ENCODE results near the gene GALNTL6.
"Not testable (repeated sequence)": the region's sequence is repeated elsewhere in the genome, so short reads cannot be mapped to it uniquely, and the experiment has no call there.

The GALNTL6 gene

DNA sequence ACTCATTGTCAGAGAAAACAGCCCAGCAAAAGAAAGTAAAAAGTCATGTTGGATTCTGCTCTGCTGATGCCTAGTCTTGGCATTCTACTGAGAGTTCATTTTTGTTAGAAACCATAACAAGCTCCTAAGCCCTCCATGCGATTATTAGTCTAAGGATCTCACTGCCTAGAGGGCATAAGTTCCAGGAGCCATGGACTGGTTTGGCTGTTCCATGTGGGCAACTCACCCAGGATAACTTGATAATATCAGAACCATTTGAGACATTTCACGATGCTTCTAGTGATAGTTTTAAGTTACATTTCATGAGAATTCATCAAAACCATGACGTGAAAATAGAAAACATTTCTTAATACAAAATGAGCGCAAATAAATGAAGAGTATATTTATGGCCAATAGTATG is 978.6 kb downstream of the GALNTL6 start:
- Histone ChIP-seq H3K9ac (ENCODE audit: low read length) (no peak overlapping the region), H3K9me3 (ENCODE audit: low read length) (no peaks in the 10 kb centered on the region), H3K36me3 (ENCODE audit: insufficient read depth, low read length) (no peaks in the 10 kb centered on the region), H3K27me3 (ENCODE audit: control insufficient read depth in 1 of 2, insufficient read depth in 2 of 2, low read length in 2 of 2) (no peaks in the 10 kb centered on the region), H3K4me1 (ENCODE audit: insufficient read depth, low read length) (no peaks in the 10 kb centered on the region), H3K27ac (ENCODE audit: low read depth, low read length) (no peak overlapping the region), H3K4me3 (ENCODE audit: low read depth in 1 of 2, low read length in 2 of 2) (no peak overlapping the region)

DNA sequence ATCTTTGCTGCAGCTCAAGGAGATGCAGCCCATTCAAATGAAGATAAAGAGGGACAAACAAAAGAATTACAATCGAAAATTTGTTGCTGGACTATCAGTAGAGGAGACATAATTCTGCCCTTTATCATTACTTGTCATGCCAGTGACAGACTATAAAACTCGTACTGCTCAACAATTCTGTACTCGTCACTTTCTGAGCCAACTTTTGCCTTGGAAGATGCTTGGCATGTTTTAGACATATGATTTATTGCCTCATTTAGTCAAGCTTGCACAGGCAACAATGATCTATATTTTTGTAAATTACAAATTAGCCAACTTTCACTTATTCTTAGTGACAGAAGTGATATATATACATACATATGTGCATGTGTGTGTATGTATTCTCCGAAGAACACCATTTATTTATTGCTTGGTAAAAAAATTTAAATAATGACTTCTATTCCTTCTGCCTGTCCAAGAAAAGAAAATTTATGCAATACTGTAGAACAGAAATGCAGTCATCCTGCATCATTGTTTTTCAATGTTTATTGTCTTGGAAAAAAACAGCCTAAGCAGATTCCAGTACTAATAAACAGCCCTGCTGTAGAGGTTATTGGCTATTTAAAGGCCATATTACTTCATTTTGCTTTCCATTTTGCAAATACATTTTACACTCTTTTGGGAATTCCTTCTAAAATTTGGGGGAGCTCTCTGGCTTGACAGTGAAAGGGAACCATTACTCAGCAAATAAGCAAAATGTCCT is 980.5 kb downstream of the GALNTL6 start:
- Histone ChIP-seq H3K9ac (ENCODE audit: low read length) (no peak overlapping the region), H3K36me3 (ENCODE audit: insufficient read depth, low read length) (no peaks in the 10 kb centered on the region), H3K4me3 (ENCODE audit: low read depth in 1 of 2, low read length in 2 of 2) (no peak overlapping the region), H3K4me1 (ENCODE audit: insufficient read depth, low read length) (no peaks in the 10 kb centered on the region), H3K27me3 (ENCODE audit: control insufficient read depth in 1 of 2, insufficient read depth in 2 of 2, low read length in 2 of 2) (no peaks in the 10 kb centered on the region), H3K9me3 (ENCODE audit: low read length) (no peaks in the 10 kb centered on the region), H3K27ac (ENCODE audit: low read depth, low read length) (no peak overlapping the region)

DNA sequence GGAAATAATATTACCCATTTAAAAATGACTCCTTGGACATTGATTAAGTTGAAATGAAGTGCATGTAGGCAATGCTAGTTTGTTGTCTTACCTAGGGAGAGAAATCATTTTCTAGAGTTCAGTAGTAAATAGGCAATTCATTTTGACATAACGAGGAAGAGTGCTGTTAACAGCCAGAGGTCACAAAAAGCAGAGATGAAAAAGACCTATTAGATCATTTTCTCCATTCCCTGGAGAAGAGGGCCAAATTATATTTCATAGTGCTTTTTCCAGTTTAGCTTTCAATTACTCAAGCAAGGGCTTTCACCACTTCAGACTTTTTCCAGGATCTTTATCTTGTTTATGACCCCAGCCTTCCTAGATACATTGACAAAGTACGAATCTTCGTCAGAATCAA is 981.1 kb downstream of the GALNTL6 start:
- H3K27ac ChIP-seq (ENCODE audit: low read depth, low read length): no peak overlapping the region
- no peaks in the 10 kb centered on the region for H3K9me3 ChIP-seq (ENCODE audit: low read length)
- no peak overlapping the region for H3K4me3 ChIP-seq (ENCODE audit: low read depth in 1 of 2, low read length in 2 of 2)
- no peak overlapping the region for H3K9ac ChIP-seq (ENCODE audit: low read length)
- no peaks in the 10 kb centered on the region for H3K27me3 ChIP-seq (ENCODE audit: control insufficient read depth in 1 of 2, insufficient read depth in 2 of 2, low read length in 2 of 2)
- no peaks in the 10 kb centered on the region for H3K4me1 ChIP-seq (ENCODE audit: insufficient read depth, low read length)
- no peaks in the 10 kb centered on the region for H3K36me3 ChIP-seq (ENCODE audit: insufficient read depth, low read length)

DNA sequence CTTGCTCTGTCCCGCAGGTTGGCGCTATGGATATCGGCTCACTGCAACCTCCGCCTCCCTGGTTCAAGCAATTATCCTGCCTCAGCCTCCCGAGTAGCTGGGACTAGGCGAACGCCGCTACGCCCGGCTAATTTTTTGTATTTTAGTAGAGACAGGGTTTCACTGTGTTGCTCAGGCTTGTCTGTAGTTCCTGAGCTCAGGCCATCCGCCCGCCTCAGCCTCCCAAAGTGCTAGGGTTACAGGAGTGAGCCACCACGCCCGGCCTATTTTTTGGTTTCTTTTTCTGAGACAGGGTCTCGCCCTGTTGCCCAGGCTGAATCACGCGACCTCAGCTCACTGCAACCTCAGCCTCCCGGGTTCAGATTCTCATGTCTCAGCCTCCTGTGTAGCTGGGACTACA is 984.1 kb downstream of the GALNTL6 start:
- H3K27ac ChIP-seq (ENCODE audit: low read depth, low read length); H3K27me3 ChIP-seq (ENCODE audit: control insufficient read depth in 1 of 2, insufficient read depth in 2 of 2, low read length in 2 of 2); H3K36me3 ChIP-seq (ENCODE audit: insufficient read depth, low read length); H3K9ac ChIP-seq (ENCODE audit: low read length); H3K9me3 ChIP-seq (ENCODE audit: low read length); H3K4me3 ChIP-seq (ENCODE audit: low read depth in 1 of 2, low read length in 2 of 2); H3K4me1 ChIP-seq (ENCODE audit: insufficient read depth, low read length): not testable (repeated sequence)

DNA sequence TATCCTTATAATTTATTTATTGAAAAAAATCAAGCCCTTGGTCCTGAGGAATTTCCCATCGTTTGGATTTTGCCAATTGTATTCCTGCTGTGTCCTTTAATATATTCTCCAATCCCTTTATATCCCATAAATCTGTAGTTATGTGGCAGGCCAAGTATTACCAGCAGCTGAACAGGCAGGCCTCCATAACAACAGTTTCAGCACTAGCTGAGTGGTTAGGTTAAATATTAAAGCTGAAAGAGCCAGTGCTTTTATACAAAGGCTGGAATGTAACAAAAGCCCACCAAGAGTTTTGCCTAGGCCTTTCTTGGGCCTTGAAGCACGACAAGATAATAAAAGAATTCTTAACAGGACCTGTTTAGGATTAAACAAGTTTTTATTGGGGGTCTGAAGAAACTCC is 988.8 kb downstream of the GALNTL6 start:
- no peak overlapping the region for H3K27ac ChIP-seq (ENCODE audit: low read depth, low read length)
- H3K9ac ChIP-seq (ENCODE audit: low read length): no peak overlapping the region
- H3K4me1 ChIP-seq (ENCODE audit: insufficient read depth, low read length): no peaks in the 10 kb centered on the region
- H3K27me3 ChIP-seq (ENCODE audit: control insufficient read depth in 1 of 2, insufficient read depth in 2 of 2, low read length in 2 of 2): no peaks in the 10 kb centered on the region
- H3K9me3 ChIP-seq (ENCODE audit: low read length): no peaks in the 10 kb centered on the region
- no peaks in the 10 kb centered on the region for H3K36me3 ChIP-seq (ENCODE audit: insufficient read depth, low read length)
- no peak overlapping the region for H3K4me3 ChIP-seq (ENCODE audit: low read depth in 1 of 2, low read length in 2 of 2)

DNA sequence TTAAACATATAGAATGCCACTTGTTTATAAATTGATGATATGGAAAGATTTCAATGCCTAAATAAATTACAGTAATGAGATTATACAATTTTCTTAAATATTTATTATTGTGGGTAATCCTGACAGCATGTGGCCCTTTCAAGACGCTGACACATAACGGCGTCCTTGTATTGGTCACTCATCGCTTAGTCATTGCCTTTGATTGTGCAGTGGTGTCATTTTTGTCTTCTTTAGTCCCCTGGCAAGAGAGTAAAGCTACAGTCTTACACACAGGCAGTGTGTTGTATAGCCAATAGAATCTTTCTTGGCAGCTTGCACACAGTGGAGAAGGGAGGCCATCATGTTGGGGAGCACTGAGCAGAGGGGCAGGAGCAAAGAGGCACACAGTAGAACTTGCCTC is 993.6 kb downstream of the GALNTL6 start:
- H3K9ac ChIP-seq (ENCODE audit: low read length): no peak overlapping the region
- H3K9me3 ChIP-seq (ENCODE audit: low read length): no peaks in the 10 kb centered on the region
- no peak overlapping the region for H3K4me3 ChIP-seq (ENCODE audit: low read depth in 1 of 2, low read length in 2 of 2)
- H3K4me1 ChIP-seq (ENCODE audit: insufficient read depth, low read length): no peaks in the 10 kb centered on the region
- H3K27ac ChIP-seq (ENCODE audit: low read depth, low read length): no peak overlapping the region
- no peaks in the 10 kb centered on the region for H3K36me3 ChIP-seq (ENCODE audit: insufficient read depth, low read length)
- H3K27me3 ChIP-seq (ENCODE audit: control insufficient read depth in 1 of 2, insufficient read depth in 2 of 2, low read length in 2 of 2): no peaks in the 10 kb centered on the region

DNA sequence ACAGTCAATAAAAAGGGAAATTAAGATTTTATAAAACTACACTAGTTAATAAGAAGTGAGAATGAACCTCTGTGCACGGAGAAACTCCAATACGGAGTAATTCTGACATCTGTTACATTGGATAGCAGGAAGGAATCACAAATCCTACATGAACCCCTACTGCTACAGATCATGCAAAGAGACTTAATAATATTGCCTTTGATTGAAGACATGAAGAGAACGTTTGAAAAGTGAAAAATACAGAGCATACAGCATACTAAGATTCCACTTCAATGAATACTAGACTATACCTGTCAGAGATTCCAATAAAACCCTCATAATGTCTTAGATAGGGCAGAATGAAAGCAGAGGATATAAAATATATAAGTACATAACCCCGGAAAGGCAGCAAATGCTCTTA is 995.0 kb downstream of the GALNTL6 start:
- H3K4me1 ChIP-seq (ENCODE audit: insufficient read depth, low read length): no peaks in the 10 kb centered on the region

DNA sequence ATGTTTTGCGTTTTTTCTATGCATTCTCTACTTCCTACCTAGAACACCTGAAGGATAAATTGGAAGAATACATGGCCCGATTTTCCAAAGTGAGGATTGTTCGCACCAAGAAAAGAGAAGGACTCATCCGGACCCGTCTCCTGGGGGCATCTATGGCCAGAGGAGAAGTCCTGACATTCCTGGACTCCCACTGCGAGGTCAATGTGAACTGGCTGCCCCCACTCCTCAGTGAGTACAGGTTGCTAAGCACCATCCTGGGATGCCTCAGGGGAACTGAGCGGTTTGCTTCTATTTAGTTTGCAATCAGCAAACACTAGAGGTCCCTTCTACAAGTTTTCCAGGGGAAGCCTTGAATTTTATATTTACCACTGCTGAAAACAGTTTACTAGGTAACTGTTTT is 996.1 kb downstream of the GALNTL6 start:
- no peaks in the 10 kb centered on the region for H3K4me1 ChIP-seq (ENCODE audit: insufficient read depth, low read length)
- no peaks in the 10 kb centered on the region for H3K36me3 ChIP-seq (ENCODE audit: insufficient read depth, low read length)
- H3K27ac ChIP-seq (ENCODE audit: low read depth, low read length): no peak overlapping the region
- H3K4me3 ChIP-seq (ENCODE audit: low read depth in 1 of 2, low read length in 2 of 2): no peak overlapping the region
- no peaks in the 10 kb centered on the region for H3K27me3 ChIP-seq (ENCODE audit: control insufficient read depth in 1 of 2, insufficient read depth in 2 of 2, low read length in 2 of 2)
- no peaks in the 10 kb centered on the region for H3K9me3 ChIP-seq (ENCODE audit: low read length)
- no peak overlapping the region for H3K9ac ChIP-seq (ENCODE audit: low read length)

More for the DNA sequence above, 995.0 kb downstream of the GALNTL6 start:
- no peak overlapping the region for H3K9ac ChIP-seq (ENCODE audit: low read length)
- H3K27ac ChIP-seq (ENCODE audit: low read depth, low read length): no peak overlapping the region
- H3K27me3 ChIP-seq (ENCODE audit: control insufficient read depth in 1 of 2, insufficient read depth in 2 of 2, low read length in 2 of 2): no peaks in the 10 kb centered on the region
- H3K9me3 ChIP-seq (ENCODE audit: low read length): no peaks in the 10 kb centered on the region
- H3K36me3 ChIP-seq (ENCODE audit: insufficient read depth, low read length): no peaks in the 10 kb centered on the region
- no peak overlapping the region for H3K4me3 ChIP-seq (ENCODE audit: low read depth in 1 of 2, low read length in 2 of 2)

DNA sequence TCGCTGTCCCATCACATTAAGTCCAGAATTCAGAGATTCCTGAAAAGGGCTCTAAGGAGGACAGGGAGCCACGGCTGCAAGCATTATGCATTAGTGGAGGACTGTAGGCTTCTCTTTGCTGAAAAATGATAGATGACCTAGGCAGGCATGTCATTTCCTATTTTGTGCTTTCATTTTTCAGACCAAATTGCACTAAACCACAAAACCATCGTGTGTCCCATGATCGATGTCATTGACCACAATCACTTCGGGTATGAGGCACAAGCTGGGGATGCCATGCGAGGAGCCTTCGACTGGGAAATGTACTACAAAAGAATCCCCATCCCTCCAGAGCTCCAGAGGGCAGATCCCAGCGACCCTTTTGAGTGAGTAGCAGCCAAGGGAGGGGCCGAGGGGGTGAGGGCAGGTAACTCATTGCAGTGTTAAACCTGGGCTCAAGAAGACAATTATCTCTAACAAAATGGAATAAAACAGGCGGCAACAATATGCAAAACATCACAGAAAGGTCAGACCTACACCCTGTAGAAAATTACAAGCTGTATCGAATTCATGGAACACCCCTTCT is 1000.2 kb downstream of the GALNTL6 start:
- H3K36me3 ChIP-seq (ENCODE audit: insufficient read depth, low read length): no peaks in the 10 kb centered on the region
- H3K9me3 ChIP-seq (ENCODE audit: low read length): no peaks in the 10 kb centered on the region
- H3K4me3 ChIP-seq (ENCODE audit: low read depth in 1 of 2, low read length in 2 of 2): no peak overlapping the region
- H3K9ac ChIP-seq (ENCODE audit: low read length): no peak overlapping the region
- H3K27ac ChIP-seq (ENCODE audit: low read depth, low read length): no peak overlapping the region
- no peaks in the 10 kb centered on the region for H3K4me1 ChIP-seq (ENCODE audit: insufficient read depth, low read length)
- H3K27me3 ChIP-seq (ENCODE audit: control insufficient read depth in 1 of 2, insufficient read depth in 2 of 2, low read length in 2 of 2): no peaks in the 10 kb centered on the region

DNA sequence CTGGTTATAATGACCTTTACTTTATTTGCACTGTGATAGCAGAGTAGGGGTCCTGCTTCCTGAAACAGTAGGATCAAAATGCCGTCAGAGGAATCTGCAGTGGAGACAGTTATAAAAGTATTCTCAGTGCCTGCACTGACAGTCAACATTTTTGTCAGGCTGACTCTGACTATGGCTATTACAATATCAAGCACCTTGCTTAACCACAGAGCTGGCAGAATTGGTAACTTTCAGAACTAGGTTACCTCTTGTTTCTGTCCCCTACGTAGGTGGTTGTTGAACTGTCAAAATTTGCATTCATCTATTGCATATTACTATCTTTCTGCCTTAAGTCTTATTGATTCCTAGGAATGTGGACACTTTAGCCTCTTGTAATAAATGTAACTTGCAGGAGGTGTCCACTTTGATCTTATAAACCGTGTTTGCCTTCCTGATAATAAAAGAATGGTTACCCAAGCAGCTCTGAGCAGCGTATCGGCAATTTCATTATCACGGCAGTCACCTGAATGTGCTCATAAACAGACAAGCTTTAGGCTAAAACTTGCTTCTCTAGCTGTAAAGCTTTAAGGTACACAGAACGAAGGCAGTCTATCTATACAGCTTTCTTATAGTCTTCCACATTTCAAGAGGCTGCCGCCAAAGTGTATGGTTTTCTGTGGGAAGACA is 1002.4 kb downstream of the GALNTL6 start:
- Histone ChIP-seq H3K4me1 (ENCODE audit: insufficient read depth, low read length) (no peaks in the 10 kb centered on the region), H3K27ac (ENCODE audit: low read depth, low read length) (no peak overlapping the region), H3K9ac (ENCODE audit: low read length) (no peak overlapping the region), H3K9me3 (ENCODE audit: low read length) (no peaks in the 10 kb centered on the region), H3K36me3 (ENCODE audit: insufficient read depth, low read length) (no peaks in the 10 kb centered on the region), H3K4me3 (ENCODE audit: low read depth in 1 of 2, low read length in 2 of 2) (no peak overlapping the region), H3K27me3 (ENCODE audit: control insufficient read depth in 1 of 2, insufficient read depth in 2 of 2, low read length in 2 of 2) (no peaks in the 10 kb centered on the region)

DNA sequence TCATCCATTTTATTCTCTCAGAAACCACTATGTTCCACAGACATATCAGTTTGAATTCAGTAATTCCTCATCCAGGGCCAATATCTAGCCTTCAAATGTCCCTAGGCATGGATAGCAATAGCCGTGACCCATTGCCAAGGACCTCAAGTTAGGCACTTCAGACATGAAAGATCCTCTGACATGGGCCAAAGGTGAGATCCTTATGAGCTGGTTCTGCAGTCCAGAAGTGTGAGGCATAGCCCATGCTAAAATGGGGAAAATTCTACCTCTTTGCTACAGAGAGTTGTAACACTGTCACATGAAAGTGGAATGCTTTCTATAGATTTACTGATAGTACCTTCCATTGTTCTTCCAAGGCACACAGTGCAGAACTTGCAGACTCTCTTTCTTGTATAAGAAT is 1005.7 kb downstream of the GALNTL6 start:
- H3K4me3 ChIP-seq (ENCODE audit: low read depth in 1 of 2, low read length in 2 of 2): no peak overlapping the region
- no peaks in the 10 kb centered on the region for H3K36me3 ChIP-seq (ENCODE audit: insufficient read depth, low read length)
- H3K27me3 ChIP-seq (ENCODE audit: control insufficient read depth in 1 of 2, insufficient read depth in 2 of 2, low read length in 2 of 2): no peaks in the 10 kb centered on the region
- H3K27ac ChIP-seq (ENCODE audit: low read depth, low read length): no peak overlapping the region
- H3K9me3 ChIP-seq (ENCODE audit: low read length): no peaks in the 10 kb centered on the region
- no peak overlapping the region for H3K9ac ChIP-seq (ENCODE audit: low read length)
- H3K4me1 ChIP-seq (ENCODE audit: insufficient read depth, low read length): no peaks in the 10 kb centered on the region

DNA sequence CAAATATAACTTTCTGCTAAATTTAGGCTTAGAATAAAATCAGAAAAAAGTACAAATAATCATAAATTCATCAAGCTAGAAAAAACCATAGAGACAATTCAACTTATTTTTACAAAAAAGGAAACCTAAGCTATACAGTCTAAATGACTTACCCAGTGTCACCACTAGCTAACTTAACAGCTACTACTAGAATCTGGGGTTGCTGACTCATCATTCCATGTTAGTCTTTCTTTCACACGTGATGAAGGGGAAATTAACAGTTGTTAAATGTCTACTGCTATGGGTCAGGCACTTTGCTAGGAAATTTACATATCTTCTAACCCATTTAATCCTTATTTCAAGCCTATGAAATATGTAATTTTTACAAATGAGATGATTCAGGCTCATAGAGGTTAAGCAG is 1006.1 kb downstream of the GALNTL6 start:
- Histone ChIP-seq H3K4me1 (ENCODE audit: insufficient read depth, low read length) (no peaks in the 10 kb centered on the region), H3K4me3 (ENCODE audit: low read depth in 1 of 2, low read length in 2 of 2) (no peak overlapping the region), H3K9ac (ENCODE audit: low read length) (no peak overlapping the region), H3K27me3 (ENCODE audit: control insufficient read depth in 1 of 2, insufficient read depth in 2 of 2, low read length in 2 of 2) (no peaks in the 10 kb centered on the region), H3K9me3 (ENCODE audit: low read length) (no peaks in the 10 kb centered on the region), H3K36me3 (ENCODE audit: insufficient read depth, low read length) (no peaks in the 10 kb centered on the region), H3K27ac (ENCODE audit: low read depth, low read length) (no peak overlapping the region)

Data from muscle layer of colon (tissue), 2 donors.